Measurements from ENCODE around the gene PIMREG.

The PIMREG gene

GRCh38 chr17:6430769-6431168 is 13.5 kb upstream of the PIMREG start:
- ATAC-seq (ENCODE audit: insufficient read depth, low read depth) (no peak), DNase-seq (no peak)
- Histone ChIP-seq H3K4me2 (ENCODE audit: insufficient read depth, low read length) (no peak overlapping the region), H2AFZ (ENCODE audit: low read depth, low read length) (no peak overlapping the region), H3K27ac (ENCODE audit: low read length) (no peak overlapping the region), H3K9me3 (ENCODE audit: insufficient read depth, low read length, severe bottlenecking) (peaks cover 3% of the 10 kb centered on the region), H3K9ac (ENCODE audit: low read depth, low read length) (no peak overlapping the region), H3K4me1 (ENCODE audit: insufficient read depth, low read length) (peaks cover 25% of the 10 kb centered on the region), H4K20me1 (ENCODE audit: insufficient read depth, low read length) (peaks cover 23% of the 10 kb centered on the region), H3K4me3 (ENCODE audit: low read depth in 1 of 2, low read length in 2 of 2) (no peak overlapping the region), H3K27me3 (ENCODE audit: insufficient read depth, low read length, poor library complexity) (no peaks in the 10 kb centered on the region), H3K36me3 (ENCODE audit: insufficient read depth, low read length) (no peaks in the 10 kb centered on the region), H3K79me2 (ENCODE audit: insufficient read depth, low read length) (no peaks in the 10 kb centered on the region)
- peak; percentile 62 for TF ChIP-seq CTCF (IDR thresholded peaks at IDR 0.05; ENCODE audit: borderline replicate concordance, extremely low read depth, low read length, poor library complexity, severe bottlenecking)
- no peak for TF ChIP-seq EZH2 (IDR thresholded peaks at IDR 0.05; ENCODE audit: borderline replicate concordance, low read depth, low read length, severe bottlenecking)

- H3K79me2 ChIP-seq (ENCODE audit: insufficient read depth, low read length): no peaks in the 10 kb centered on the region
- H4K20me1 ChIP-seq (ENCODE audit: insufficient read depth, low read length): no peaks in the 10 kb centered on the region; the same call in none of the 2 replicates
- H2AFZ ChIP-seq (ENCODE audit: low read depth, low read length): no peak within 1 kb of the TSS
- peaks cover 3% of the 10 kb centered on the region for H3K9me3 ChIP-seq (ENCODE audit: insufficient read depth, low read length, severe bottlenecking)
- H3K4me3 ChIP-seq (ENCODE audit: low read depth in 1 of 2, low read length in 2 of 2): no peak within 1 kb of the TSS
- H3K9ac ChIP-seq (ENCODE audit: low read depth, low read length): no peak within 1 kb of the TSS
- DNase-seq (no peak), ATAC-seq (ENCODE audit: insufficient read depth, low read depth) (no peak)
- no peaks in the 10 kb centered on the region for H3K4me1 ChIP-seq (ENCODE audit: insufficient read depth, low read length)
- no peak within 1 kb of the TSS for H3K27ac ChIP-seq (ENCODE audit: low read length)
- peaks cover 25% of the 10 kb centered on the region for H3K27me3 ChIP-seq (ENCODE audit: insufficient read depth, low read length, poor library complexity)
- H3K36me3 ChIP-seq (ENCODE audit: insufficient read depth, low read length): no peaks in the 10 kb centered on the region
- TF ChIP-seq EZH2 (IDR thresholded peaks at IDR 0.05; ENCODE audit: borderline replicate concordance, low read depth, low read length, severe bottlenecking): no peak
- no peak for TF ChIP-seq CTCF (IDR thresholded peaks at IDR 0.05; ENCODE audit: borderline replicate concordance, extremely low read depth, low read length, poor library complexity, severe bottlenecking)
- H3K4me2 ChIP-seq (ENCODE audit: insufficient read depth, low read length): no peak within 1 kb of the TSS
These were observed 9.2 kb upstream of the PIMREG start, which contains the start of gene AIPL1 for GRCh38 chr17:6435051-6435450. Gene AIPL1, minus strand, starts transcription at chr17:6435121. Its CDS starts 17 bp downstream, at chr17:6435104.

- H2AFZ ChIP-seq (ENCODE audit: low read depth, low read length): no peak overlapping the region
- H3K27ac ChIP-seq (ENCODE audit: low read length): no peak overlapping the region
- no peaks in the 10 kb centered on the region for H3K4me1 ChIP-seq (ENCODE audit: insufficient read depth, low read length)
- H3K4me3 ChIP-seq (ENCODE audit: low read depth in 1 of 2, low read length in 2 of 2): no peak overlapping the region
- TF ChIP-seq EZH2 (IDR thresholded peaks at IDR 0.05; ENCODE audit: borderline replicate concordance, low read depth, low read length, severe bottlenecking) (no peak), CTCF (IDR thresholded peaks at IDR 0.05; ENCODE audit: borderline replicate concordance, extremely low read depth, low read length, poor library complexity, severe bottlenecking) (peak; percentile 93)
- H3K36me3 ChIP-seq (ENCODE audit: insufficient read depth, low read length): no peaks in the 10 kb centered on the region
- peaks cover 26% of the 10 kb centered on the region for H3K27me3 ChIP-seq (ENCODE audit: insufficient read depth, low read length, poor library complexity)
- peak; percentile 98 for ATAC-seq (ENCODE audit: insufficient read depth, low read depth)
- H4K20me1 ChIP-seq (ENCODE audit: insufficient read depth, low read length): no peaks in the 10 kb centered on the region; the same call in none of the 2 replicates
- peak; percentile 71 for DNase-seq
- H3K4me2 ChIP-seq (ENCODE audit: insufficient read depth, low read length): no peak overlapping the region
- no peaks in the 10 kb centered on the region for H3K79me2 ChIP-seq (ENCODE audit: insufficient read depth, low read length)
- H3K9ac ChIP-seq (ENCODE audit: low read depth, low read length): no peak overlapping the region
- no peaks in the 10 kb centered on the region for H3K9me3 ChIP-seq (ENCODE audit: insufficient read depth, low read length, severe bottlenecking)
These were observed 8.3 kb upstream of the PIMREG start for GRCh38 chr17:6435968-6436367.

- Histone ChIP-seq H3K4me1 (ENCODE audit: insufficient read depth, low read length) (no peaks in the 10 kb centered on the region), H2AFZ (ENCODE audit: low read depth, low read length) (no peak overlapping the region), H4K20me1 (ENCODE audit: insufficient read depth, low read length) (no peaks in the 10 kb centered on the region; the same call in none of the 2 replicates), H3K9ac (ENCODE audit: low read depth, low read length) (no peak overlapping the region), H3K27me3 (ENCODE audit: insufficient read depth, low read length, poor library complexity) (peaks cover 30% of the 10 kb centered on the region), H3K27ac (ENCODE audit: low read length) (no peak overlapping the region), H3K4me3 (ENCODE audit: low read depth in 1 of 2, low read length in 2 of 2) (no peak overlapping the region), H3K79me2 (ENCODE audit: insufficient read depth, low read length) (no peaks in the 10 kb centered on the region), H3K9me3 (ENCODE audit: insufficient read depth, low read length, severe bottlenecking) (no peaks in the 10 kb centered on the region), H3K36me3 (ENCODE audit: insufficient read depth, low read length) (no peaks in the 10 kb centered on the region), H3K4me2 (ENCODE audit: insufficient read depth, low read length) (no peak overlapping the region)
- TF ChIP-seq EZH2 (IDR thresholded peaks at IDR 0.05; ENCODE audit: borderline replicate concordance, low read depth, low read length, severe bottlenecking) (no peak), CTCF (IDR thresholded peaks at IDR 0.05; ENCODE audit: borderline replicate concordance, extremely low read depth, low read length, poor library complexity, severe bottlenecking) (no peak)
- DNase-seq (no peak), ATAC-seq (ENCODE audit: insufficient read depth, low read depth) (no peak)
These were observed 6.8 kb upstream of the PIMREG start for GRCh38 chr17:6437466-6437865.
